Transverse colon (tissue), 4 donors: ENCODE data around the gene RFPL3. TPM values are rescaled to one million over a fixed set of nuclear protein-coding genes. Genes with fewer than 3 reads are reported as not detected.
"Not testable (repeated sequence)": the region's sequence is repeated elsewhere in the genome, so short reads cannot be mapped to it uniquely, and the experiment has no call there.

Source experiments
- DNase-seq: peaks from one replicate; pipeline ENCODE4 v3.0.0-alpha.2; 2019
- H3K27ac ChIP-seq, 4 donors: fragments of 200-600 bp; sonication (generic); 2 replicates each; pipeline ENCODE4 v1.5.1; 2016 to 2018; ENCODE audit warnings: inconsistent platforms in 4 of 4
- H3K27me3 ChIP-seq: fragments of 200-600 bp; sonication (generic); 2 replicates; pipeline ENCODE4 v1.5.1; 2017; ENCODE audit warnings: inconsistent platforms
- H3K36me3 ChIP-seq, 4 donors: fragments of 200-600 bp; sonication (generic); 2 replicates each; pipeline ENCODE4 v1.5.1; 2017 to 2019; ENCODE audit warnings: inconsistent platforms in 4 of 4
- H3K4me1 ChIP-seq, 4 donors: fragments of 200-600 bp; sonication (generic); 2 replicates each; pipeline ENCODE4 v1.5.1; 2017 to 2020; ENCODE audit warnings: inconsistent platforms in 4 of 4
- H3K4me3 ChIP-seq, 4 donors: fragments of 200-600 bp; sonication (generic); 1 replicate in 1 of 4; 2 replicates in 3 of 4; pipeline versions ENCODE4 v1.5.1 to v1.6.1; 2017 to 2019; ENCODE audit warnings: inconsistent platforms in 4 of 4
- H3K9me3 ChIP-seq, 2 donors: fragments of 200-600 bp; sonication (generic); 2 replicates each; pipeline ENCODE4 v1.5.1; 2017 to 2019; ENCODE audit warnings: inconsistent platforms in 2 of 2
- CTCF ChIP-seq, 5 experiments: fragments of 200-600 bp in 3 of 5; fragments of 450-650 bp in 2 of 5; sonication (generic) in 3 of 5; IDR thresholded peaks; 1 replicate in 2 of 5; 2 replicates in 3 of 5; pipeline ENCODE4 v1.5.1; 2016 to 2017; ENCODE audit warnings: antibody characterized with exemption in 5 of 5, inconsistent platforms in 3 of 5, mild to moderate bottlenecking in 2 of 5, moderate library complexity in 1 of 5
- EP300 ChIP-seq: sonication (generic); formaldehyde crosslinking; IDR thresholded peaks from one replicate; pipeline ENCODE4 v1.6.1; 2017; ENCODE audit warnings: antibody characterized with exemption, low read depth
- POLR2A ChIP-seq: fragments of 450-650 bp; IDR thresholded peaks from one replicate; pipeline ENCODE4 v1.6.1; 2016; ENCODE audit warnings: antibody characterized with exemption, mild to moderate bottlenecking, moderate library complexity
- POLR2AphosphoS5 ChIP-seq, 3 donors: sonication (generic); formaldehyde crosslinking; IDR thresholded peaks; one replicate each; pipeline ENCODE4 v1.6.1; 2016; ENCODE audit warnings: antibody characterized with exemption in 3 of 3
- WGBS, 2 donors: methylation state at CpG; one replicate each; pipeline ENCODE4 v1.1.5; 2018; ENCODE audit warnings: low coverage in 1 of 2; 5-methylcytosine and 5-hydroxymethylcytosine counted together
- in situ Hi-C, 4 donors: fragments of 200-750 bp; cut with MboI; loops; one replicate each; pipeline versions ENCODE4 v1.15.0 to v1.15.1; 2017; ENCODE audit warnings: low sequenced_read_pairs in 3 of 4, low pct_ligation_motif_present in 1 of 4, low pct_unique_long_range_greater_than_20kb in 1 of 4
- intact Hi-C: fragments of 100-400 bp; cut with DNase I; formaldehyde crosslinking; loops from one replicate; pipeline ENCODE4 v1.15.1; 2023; ENCODE audit warnings: low total_unique reads
- total RNA-seq, 4 donors: library from RNA; depleted of rRNA; stranded (reverse); fragments of >200 nt; gene quantifications; one replicate each; pipeline ENCODE4 v1.1.0, GENCODE V29; 2016

RFPL3 gene
- not detected for total RNA-seq

GRCh38 chr22:32357567-32357966 is at the start of gene RFPL3:
TSS of gene RFPL3 (plus strand) at chr22:32357867. CDS start at chr22:32358072, 205 bp downstream.
- H3K27me3 ChIP-seq, H3K4me3 ChIP-seq, in situ Hi-C loops, H3K27ac ChIP-seq, DNase-seq, H3K4me1 ChIP-seq, H3K36me3 ChIP-seq, H3K9me3 ChIP-seq, intact Hi-C loops: not testable (repeated sequence)
- WGBS, 2 donors: 72% methylated on average over 9 of the region's 9 CpGs; no CpG with 5 or more reads in 1 of the 2 donors

- H3K27me3 ChIP-seq: peaks cover 10% of the 10 kb centered on the region
- no peaks in the 10 kb centered on the region for H3K36me3 ChIP-seq
- in situ Hi-C loops: no loop called here
Observed at GRCh38 chr22:32308191-32308590, 49.5 kb upstream of the RFPL3 start.

GRCh38 chr22:32308934-32309333 is 48.7 kb upstream of the RFPL3 start:
- H3K9me3 ChIP-seq: no peaks in the 10 kb centered on the region
- no peak for DNase-seq
- in situ Hi-C loops: no loop called here
- intact Hi-C loops: no loop called here
- H3K4me3 ChIP-seq: no peak overlapping the region
- TF ChIP-seq EP300: no peak
- no peak for TF ChIP-seq POLR2AphosphoS5 (IDR thresholded peaks at IDR 0.05)
- no peak for TF ChIP-seq CTCF (IDR thresholded peaks at IDR 0.05)
- TF ChIP-seq POLR2A: no peak
- 72 to 73% methylated on average over 6 of the region's 6 CpGs for WGBS, 2 donors
- H3K36me3 ChIP-seq: no peaks in the 10 kb centered on the region
- peaks cover 10% of the 10 kb centered on the region for H3K27me3 ChIP-seq
- no peak overlapping the region for H3K27ac ChIP-seq
- H3K4me1 ChIP-seq: no peaks in the 10 kb centered on the region

More at GRCh38 chr22:32308191-32308590, 49.5 kb upstream of the RFPL3 start:
- Histone ChIP-seq H3K4me3 (no peak overlapping the region), H3K9me3 (no peaks in the 10 kb centered on the region), H3K27ac (no peak overlapping the region), H3K4me1 (no peaks in the 10 kb centered on the region)
- no peak for TF ChIP-seq EP300
- TF ChIP-seq CTCF (IDR thresholded peaks at IDR 0.05): no peak
- TF ChIP-seq POLR2A: no peak
- no peak for TF ChIP-seq POLR2AphosphoS5 (IDR thresholded peaks at IDR 0.05)
- 72 to 75% methylated on average over 4 to 7 of the region's 7 CpGs for WGBS, 2 donors
- no peak for DNase-seq
- intact Hi-C loops: no loop called here

- Histone ChIP-seq H3K27me3 (peaks cover 10% of the 10 kb centered on the region), H3K36me3 (no peaks in the 10 kb centered on the region), H3K27ac (no peak overlapping the region), H3K4me1 (no peaks in the 10 kb centered on the region), H3K9me3 (no peaks in the 10 kb centered on the region), H3K4me3 (no peak overlapping the region)
- DNase-seq: no peak
- in situ Hi-C loops (no loop called here), intact Hi-C loops (no loop called here)
- TF ChIP-seq POLR2AphosphoS5 (IDR thresholded peaks at IDR 0.05) (no peak), EP300 (no peak), POLR2A (no peak), CTCF (IDR thresholded peaks at IDR 0.05) (no peak)
- WGBS, 2 donors: 36 to 59% methylated on average over 3 to 9 of the region's 9 CpGs
Observed at GRCh38 chr22:32309585-32310251, 47.9 kb upstream of the RFPL3 start.

GRCh38 chr22:32310777-32311176 is 46.9 kb upstream of the RFPL3 start:
- in situ Hi-C loops (no loop called here), intact Hi-C loops (no loop called here)
- Histone ChIP-seq H3K9me3 (no peaks in the 10 kb centered on the region), H3K27ac (no peak overlapping the region), H3K27me3 (peaks cover 2% of the 10 kb centered on the region), H3K36me3 (no peaks in the 10 kb centered on the region), H3K4me1 (no peaks in the 10 kb centered on the region), H3K4me3 (no peak overlapping the region)
- no peak for TF ChIP-seq CTCF (IDR thresholded peaks at IDR 0.05)
- TF ChIP-seq EP300: no peak
- no peak for TF ChIP-seq POLR2AphosphoS5 (IDR thresholded peaks at IDR 0.05)
- 69 to 76% methylated on average over 3 to 5 of the region's 5 CpGs for WGBS, 2 donors
- no peak for DNase-seq
